ENCODE results near the gene TMEM123. TPM values are rescaled to one million over a fixed set of nuclear protein-coding genes. Genes with fewer than 3 reads are reported as not detected.
A peak's percentile ranks its signal among the peaks of the same experiment; 100 is the strongest.

The TMEM123 gene
- 100 to 1,000 TPM; 331 to 380 (median 377) TPM for polyA plus RNA-seq (ENCODE audit: insufficient read length in 3 of 3)

DNA sequence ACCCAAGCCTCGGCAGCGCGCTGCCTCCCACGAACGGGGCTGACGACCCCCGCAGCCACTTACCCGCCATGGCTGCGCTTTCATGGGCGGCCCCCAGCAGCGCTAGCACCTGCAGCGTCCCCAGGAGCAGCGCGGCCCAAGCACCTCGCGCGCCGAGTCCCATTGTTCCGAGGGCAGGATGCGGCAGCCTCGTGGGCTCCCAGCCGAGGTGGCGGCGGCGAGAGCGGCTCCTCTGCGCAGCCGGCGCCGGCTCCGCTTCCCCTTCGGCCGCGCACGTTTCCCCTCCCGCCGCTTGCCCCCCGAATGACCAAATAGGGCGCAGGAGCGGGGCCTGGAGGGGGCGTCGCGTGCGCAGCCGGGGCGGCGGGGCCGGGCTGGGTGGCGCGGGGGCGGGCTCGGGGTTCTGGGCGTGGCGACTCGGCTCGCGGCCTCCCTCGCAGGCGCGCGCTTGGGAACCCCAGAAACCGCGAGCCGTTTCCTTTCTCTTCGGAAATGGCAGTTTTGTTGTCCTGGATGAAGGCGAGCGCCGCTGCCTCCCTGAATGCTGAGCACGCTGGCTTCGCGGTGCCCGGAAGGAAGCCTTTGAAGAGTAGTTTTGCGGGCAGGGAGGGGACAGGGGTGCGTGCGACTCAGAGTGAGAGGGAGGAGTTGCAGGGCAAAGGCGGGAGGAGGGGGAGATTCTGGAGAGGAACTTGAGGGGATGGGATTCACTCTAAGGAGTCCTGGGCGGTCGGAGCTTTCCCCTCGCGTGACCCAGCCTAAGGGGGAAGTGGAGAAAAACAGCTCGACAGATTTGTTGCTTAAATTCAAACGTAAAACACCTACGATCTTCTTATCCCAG lies at the start of gene TMEM123:
TMEM123 (minus strand) TSS at position 305 of the 841 bp plus-strand sequence; CDS start at position 163, 142 bp downstream.
- peak; percentile 67 to 81 (median 69) for DNase-seq (ENCODE audit: low read depth in 3 of 3, low spot score in 2 of 3)

DNA sequence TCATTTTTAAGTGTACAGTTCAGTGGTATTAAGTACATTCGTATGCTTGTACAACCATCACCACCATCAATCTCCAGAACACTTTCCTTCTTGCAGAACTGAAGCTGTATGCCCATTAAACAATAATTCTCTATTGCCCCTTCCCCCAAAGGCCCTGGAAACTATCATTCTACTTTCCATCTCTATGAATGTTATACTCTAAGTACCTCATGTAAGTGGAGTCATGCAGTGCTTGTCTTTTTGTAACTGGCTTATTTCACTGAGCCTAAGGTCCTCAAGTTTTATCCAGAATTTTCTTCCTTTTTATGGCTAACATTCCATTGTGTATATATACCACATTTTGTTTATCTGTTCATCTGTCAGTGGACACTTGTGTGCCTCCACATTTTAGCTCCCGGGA lies 48.3 kb upstream of the TMEM123 start:
- no peak for DNase-seq (ENCODE audit: low read depth in 3 of 3, low spot score in 2 of 3)

DNA sequence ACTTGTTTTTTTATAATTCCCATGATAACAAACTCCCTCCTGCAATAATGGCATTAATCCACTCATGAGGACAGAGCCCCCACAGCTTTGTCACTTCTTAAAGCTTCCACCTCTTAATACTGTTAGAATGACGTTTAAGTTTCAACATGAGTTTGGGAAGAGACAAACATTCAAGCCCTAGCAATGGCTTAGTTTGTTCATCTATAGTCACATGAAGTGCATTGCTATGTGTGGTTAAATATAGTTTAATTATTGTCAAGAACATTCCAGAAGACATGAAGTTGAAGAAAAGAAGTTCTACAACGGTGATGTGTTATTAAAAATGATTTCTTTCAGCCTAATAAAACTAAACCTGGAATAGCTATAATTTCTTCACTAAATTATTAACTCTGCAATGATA lies 47.4 kb upstream of the TMEM123 start:
- DNase-seq (ENCODE audit: low read depth in 3 of 3, low spot score in 2 of 3), result no peak

DNA sequence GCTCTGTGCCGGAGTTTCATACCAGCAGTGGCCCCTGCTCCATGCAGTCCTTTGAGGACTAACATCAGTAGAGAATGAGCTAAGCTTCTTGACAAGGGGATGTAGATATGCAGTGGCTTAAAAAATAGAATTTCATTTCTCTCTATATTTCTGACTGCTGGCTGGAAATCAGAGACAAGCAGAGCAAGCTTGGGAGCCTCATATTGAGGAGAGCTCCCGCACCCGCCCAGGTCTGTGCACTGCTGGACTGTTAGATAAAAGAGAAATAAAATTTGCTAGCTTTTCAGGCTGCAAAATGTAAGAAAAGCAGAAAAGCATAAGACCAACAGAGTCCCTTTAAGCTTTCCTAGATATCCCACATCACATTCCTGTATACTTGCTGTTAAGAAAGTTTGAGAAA lies 46.6 kb upstream of the TMEM123 start:
- DNase-seq (ENCODE audit: low read depth in 3 of 3, low spot score in 2 of 3), result no peak

GRCh38 chr11:102497061-102497460 lies 44.5 kb upstream of the TMEM123 start:
- no peak for DNase-seq (ENCODE audit: low read depth in 3 of 3, low spot score in 2 of 3)

- peak; percentile 52 to 69 (median 53) for DNase-seq (ENCODE audit: low read depth in 3 of 3, low spot score in 2 of 3)
These were observed 42.8 kb upstream of the TMEM123 start for GRCh38 chr11:102495161-102496042.

DNA sequence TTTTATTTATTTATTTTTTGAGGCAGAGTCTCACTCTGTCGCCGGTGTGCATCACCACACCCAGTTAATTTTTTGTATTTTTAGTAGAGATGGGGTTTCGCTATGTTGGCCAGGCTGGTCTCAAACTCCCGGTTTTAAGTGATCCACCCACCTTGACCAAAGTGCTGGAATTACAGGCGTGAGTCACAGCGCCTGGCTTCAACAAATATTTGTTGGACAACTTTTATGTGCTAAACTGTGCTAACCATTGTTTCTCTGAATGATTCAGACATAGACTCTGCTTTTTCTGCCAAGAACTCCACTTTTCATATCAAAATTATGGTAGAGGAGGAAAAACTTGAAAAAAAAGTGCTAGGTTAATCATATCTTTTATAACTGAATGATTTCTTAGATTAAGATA lies 41.7 kb upstream of the TMEM123 start:
- DNase-seq (ENCODE audit: low read depth in 3 of 3, low spot score in 2 of 3), result no peak

DNA sequence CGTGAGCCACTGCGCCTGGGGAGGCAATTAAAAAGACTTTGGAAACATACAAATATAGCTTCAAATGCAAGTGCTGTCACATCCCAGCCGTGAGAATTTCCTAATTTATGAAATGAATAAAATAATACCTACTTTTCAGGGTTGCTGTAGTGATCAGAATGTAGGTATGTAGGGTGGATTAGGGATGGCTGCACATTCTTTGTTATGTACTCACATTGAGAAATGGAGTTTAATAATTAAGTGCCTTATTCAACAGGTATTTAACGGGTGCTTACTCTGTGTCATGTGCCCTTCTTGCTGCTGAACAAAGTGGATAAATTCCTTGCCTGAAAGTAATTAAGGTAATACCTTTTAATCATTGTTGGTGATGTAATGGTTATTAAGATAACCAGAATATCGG lies 41.0 kb upstream of the TMEM123 start:
- DNase-seq (ENCODE audit: low read depth in 3 of 3, low spot score in 2 of 3), result no peak

GRCh38 chr11:102491969-102492368 lies 39.4 kb upstream of the TMEM123 start:
- no peak for DNase-seq (ENCODE audit: low read depth in 3 of 3, low spot score in 2 of 3)

- DNase-seq (ENCODE audit: low read depth in 3 of 3, low spot score in 2 of 3), result no peak
These were observed 36.9 kb upstream of the TMEM123 start for GRCh38 chr11:102489186-102490145.

GRCh38 chr11:102488208-102488607 lies 35.6 kb upstream of the TMEM123 start:
- DNase-seq (ENCODE audit: low read depth in 3 of 3, low spot score in 2 of 3), result no peak

DNA sequence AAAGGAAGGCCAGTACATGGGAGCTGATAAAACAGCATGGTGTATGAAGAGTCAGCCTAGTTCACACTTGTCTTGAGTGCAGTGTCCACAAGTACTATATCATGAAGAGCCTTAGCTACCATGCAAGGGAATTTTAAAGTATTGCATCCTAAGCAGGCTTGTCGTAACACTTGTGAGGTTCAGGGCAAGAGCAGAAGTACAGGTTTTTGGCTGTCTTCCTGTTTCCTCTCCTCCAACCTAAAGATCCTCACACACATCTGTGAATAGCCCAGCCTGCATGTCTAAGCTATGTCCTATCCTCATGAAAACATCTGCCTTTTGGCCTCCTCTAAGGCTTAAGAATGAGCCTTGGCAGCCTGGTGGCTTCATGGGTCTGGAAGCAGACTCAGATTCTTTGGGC lies 34.6 kb upstream of the TMEM123 start:
- no peak for DNase-seq (ENCODE audit: low read depth in 3 of 3, low spot score in 2 of 3)

GRCh38 chr11:102486584-102486983 lies 34.0 kb upstream of the TMEM123 start:
- no peak for DNase-seq (ENCODE audit: low read depth in 3 of 3, low spot score in 2 of 3)

- DNase-seq (ENCODE audit: low read depth in 3 of 3, low spot score in 2 of 3), result no peak
These were observed 32.6 kb upstream of the TMEM123 start for GRCh38 chr11:102485095-102485722.

DNA sequence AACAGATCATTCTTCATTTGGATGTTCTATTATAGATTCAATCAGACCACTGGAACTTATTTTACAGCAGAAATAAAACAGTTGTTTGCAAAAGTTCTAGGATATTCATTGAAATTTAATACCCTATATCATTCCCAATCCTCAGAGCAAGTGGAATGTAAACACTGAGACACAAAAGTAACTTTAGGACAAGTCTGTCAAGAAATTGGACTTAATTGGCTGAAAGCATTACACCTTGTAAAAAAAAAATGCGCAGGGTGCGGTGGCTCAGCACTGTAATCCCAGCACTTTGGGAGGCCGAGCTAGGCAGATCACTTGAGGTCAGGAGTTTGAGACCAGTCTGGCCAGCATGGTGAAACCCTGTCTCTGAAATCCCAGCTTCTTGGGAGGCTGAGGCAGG lies 29.9 kb upstream of the TMEM123 start:
- no peak for DNase-seq (ENCODE audit: low read depth in 3 of 3, low spot score in 2 of 3)

DNA sequence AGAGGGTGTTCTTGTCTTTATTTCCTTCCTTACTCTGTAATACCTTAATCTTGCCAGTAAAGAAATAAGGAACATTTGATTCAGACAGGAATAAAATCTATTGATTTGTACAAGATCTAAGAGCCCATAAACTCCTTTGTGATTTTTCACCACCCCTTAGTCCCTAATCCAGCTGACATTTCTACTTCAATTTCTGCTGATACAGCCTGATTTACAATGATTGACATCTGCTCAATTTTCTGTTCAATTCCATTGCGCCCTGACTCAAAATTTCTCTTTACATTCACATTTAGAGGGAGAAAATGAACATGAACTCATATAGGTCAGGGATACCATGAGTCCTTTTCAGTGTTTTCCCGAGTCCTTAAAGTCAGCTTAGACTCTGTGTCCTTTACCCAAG lies 27.2 kb upstream of the TMEM123 start:
- no peak for DNase-seq (ENCODE audit: low read depth in 3 of 3, low spot score in 2 of 3)

DNA sequence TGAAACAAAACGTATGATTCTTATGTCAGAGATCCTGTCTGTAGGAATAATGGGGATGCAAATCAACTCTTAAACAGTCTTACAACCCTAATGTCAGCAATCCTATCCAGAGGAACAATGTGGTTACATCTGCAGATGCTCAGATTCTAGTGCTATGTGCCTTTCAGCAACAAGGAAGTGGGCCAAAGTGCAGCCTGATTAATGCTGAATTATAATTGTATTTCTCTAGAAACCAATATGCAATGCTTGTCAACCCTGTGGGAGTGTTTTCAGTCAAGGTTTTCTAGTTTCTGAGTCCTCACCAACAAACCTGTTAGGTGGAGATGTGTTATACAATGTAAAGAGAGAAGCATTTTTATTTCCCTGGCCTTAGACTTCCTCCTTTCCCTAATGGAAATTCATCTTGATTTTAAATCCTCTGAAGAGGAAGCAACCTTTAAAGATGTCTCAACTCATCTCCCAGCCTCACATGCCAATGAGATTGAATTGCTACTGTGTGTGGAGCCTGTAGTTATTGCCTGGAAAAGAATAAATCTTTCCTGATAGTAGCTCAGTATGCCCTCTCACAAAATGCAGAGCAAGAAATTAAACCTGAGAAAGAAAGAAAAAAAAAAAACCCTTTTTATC lies 26.2 kb upstream of the TMEM123 start:
- no peak for DNase-seq (ENCODE audit: low read depth in 3 of 3, low spot score in 2 of 3)

GRCh38 chr11:102476812-102477211 lies 24.2 kb upstream of the TMEM123 start:
- DNase-seq (ENCODE audit: low read depth in 3 of 3, low spot score in 2 of 3), result no peak

- DNase-seq (ENCODE audit: low read depth in 3 of 3, low spot score in 2 of 3), result no peak
These were observed 23.5 kb upstream of the TMEM123 start for GRCh38 chr11:102476069-102476468.

- DNase-seq (ENCODE audit: low read depth in 3 of 3, low spot score in 2 of 3), result no peak
These were observed 21.0 kb upstream of the TMEM123 start for GRCh38 chr11:102473543-102473942.
